GM12878 (cell line): ENCODE measurements around the gene IL17F. TPM values are rescaled to one million over a fixed set of nuclear protein-coding genes. Genes with fewer than 3 reads are reported as not detected.
A peak's percentile ranks its signal among the peaks of the same experiment; 100 is the strongest.

ENCODE experiments used
- ATAC-seq: fragments of 200-7000 bp; cut with Tn5 transposase; 3 replicates; pipeline ENCODE4 v1.9.1; 2020; ENCODE audit warnings: mild to moderate bottlenecking, moderate library complexity
- BruUV-seq: library from RNA; stranded (reverse); fragments of 400-500 nt; replicated peaks from 2 replicates; lab custom pipeline; 2021; lab: Mats Ljungman, UMichigan
- CTCF ChIA-PET: fragments of 300-600 bp; sonication (Branson Sonifier 250); formaldehyde crosslinking; extraction: SDS; loops from one replicate; lab custom pipeline; 2021; ENCODE audit warnings: inconsistent platforms; lab: Yijun Ruan, JAX
- POLR2A ChIA-PET: fragments of 350-600 bp; formaldehyde crosslinking; extraction: SDS; loops from one replicate; lab custom pipeline; 2021; ENCODE audit warnings: inconsistent platforms; lab: Charles Lee
- RAD21 ChIA-PET: fragments of 300-600 bp; sonication (Branson Sonifier 250); formaldehyde crosslinking; loops from one replicate; lab custom pipeline; 2023; ENCODE audit warnings: antibody characterized with exemption; ENCODE audit not compliant: unreplicated experiment; lab: Charles Lee
- SMC1A ChIA-PET: fragments of 300-600 bp; sonication (Branson Sonifier 250); formaldehyde crosslinking; loops from one replicate; lab custom pipeline; 2023; ENCODE audit not compliant: unreplicated experiment, uncharacterized antibody; lab: Charles Lee
- DNase-seq: peaks from one replicate; pipeline ENCODE4 v3.0.0-alpha.2; 2011; ENCODE audit warnings: low read depth, low spot score
- FAIRE-seq: peaks from 3 replicates; lab custom pipeline; 2011; peaks lifted over from hg19 to GRCh38; lab: Jason Lieb, UNC
- H2AFZ ChIP-seq: 2 replicates; pipeline ENCODE4 v1.6.0; 2011; ENCODE audit warnings: low read depth, low read length, control low read depth; ENCODE audit not compliant: control insufficient read depth
- H3K27ac ChIP-seq: 2 replicates; pipeline ENCODE4 v1.5.1; 2011; ENCODE audit warnings: control low read depth; ENCODE audit not compliant: control insufficient read depth, insufficient read depth
- H3K27me3 ChIP-seq, 2 experiments: replicated peaks in 1 of 2; 2 replicates each; pipeline versions ENCODE4 v1.6.0 to v1.6.1; 2011; ENCODE audit warnings: low read length in 1 of 2; ENCODE audit not compliant: control insufficient read depth in 2 of 2, insufficient read depth in 2 of 2
- H3K36me3 ChIP-seq, 2 experiments: 2 replicates each; pipeline ENCODE4 v1.5.1; 2011; ENCODE audit warnings: low read length in 1 of 2; ENCODE audit not compliant: control insufficient read depth in 2 of 2, insufficient read depth in 2 of 2
- H3K4me1 ChIP-seq: 2 replicates; pipeline ENCODE4 v1.6.1; 2011; ENCODE audit warnings: mild to moderate bottlenecking, low read length, moderate library complexity, mixed read lengths; ENCODE audit not compliant: control insufficient read depth, insufficient read depth
- H3K4me2 ChIP-seq: 2 replicates; pipeline ENCODE4 v1.6.0; 2011; ENCODE audit warnings: control low read depth; ENCODE audit not compliant: control insufficient read depth, insufficient read depth
- H3K4me3 ChIP-seq: fragments of 200-600 bp; sonication (generic); 2 replicates; pipeline ENCODE4 v1.5.1; 2016
- H3K79me2 ChIP-seq: 2 replicates; pipeline ENCODE4 v1.6.0; 2011; ENCODE audit warnings: low read length; ENCODE audit not compliant: control insufficient read depth, insufficient read depth
- H3K9ac ChIP-seq: 2 replicates; pipeline ENCODE4 v1.8.0; 2011; ENCODE audit warnings: low read length, control low read depth, mixed read lengths; ENCODE audit not compliant: control insufficient read depth, insufficient read depth
- H3K9me3 ChIP-seq: replicated peaks from 3 replicates; pipeline ENCODE4 v1.5.1; 2011; ENCODE audit warnings: mild to moderate bottlenecking, low read length; ENCODE audit not compliant: control insufficient read depth, insufficient read depth
- H4K20me1 ChIP-seq: 2 replicates; pipeline ENCODE4 v1.6.0; 2011; ENCODE audit not compliant: control insufficient read depth, insufficient read depth
- BACH1 ChIP-seq: fragments of 450-650 bp; IDR thresholded peaks from 2 replicates; pipeline ENCODE4 v1.6.1; 2017; ENCODE audit warnings: mild to moderate bottlenecking, borderline replicate concordance
- CUX1 ChIP-seq: IDR thresholded peaks from 2 replicates; pipeline ENCODE4 v1.6.1; 2012; ENCODE audit warnings: improper control_type of control experiment, low read depth, low read length; ENCODE audit not compliant: insufficient replicate concordance
- FOXM1 ChIP-seq: IDR thresholded peaks from 2 replicates; pipeline ENCODE4 v1.6.1; 2012; ENCODE audit warnings: low read depth, mild to moderate bottlenecking, inconsistent platforms, low read length, moderate library complexity
- MXI1 ChIP-seq: fragments of 150-350 bp; IDR thresholded peaks from 2 replicates; pipeline ENCODE4 v1.6.1; 2011; ENCODE audit warnings: low read depth, mild to moderate bottlenecking, inconsistent platforms, low read length, improper control_type of control experiment
- NKRF ChIP-seq: fragments of 450-650 bp; conservative IDR thresholded peaks from 2 replicates; pipeline ENCODE4 v1.6.1; 2017; ENCODE audit warnings: mild to moderate bottlenecking, moderate library complexity
- PAX8 ChIP-seq: fragments of 450-650 bp; IDR thresholded peaks from 2 replicates; pipeline ENCODE4 v1.6.1; 2017; ENCODE audit warnings: mild to moderate bottlenecking, moderate library complexity
- RFX5 ChIP-seq: IDR thresholded peaks from 2 replicates; pipeline ENCODE4 v1.6.1; 2011; ENCODE audit warnings: low read depth, low read length, improper control_type of control experiment
- SMAD1 ChIP-seq: fragments of 450-650 bp; IDR thresholded peaks from 2 replicates; pipeline ENCODE4 v1.6.1; 2018; ENCODE audit warnings: mild to moderate bottlenecking, low read depth; ENCODE audit not compliant: partially characterized antibody
- SP1 ChIP-seq: IDR thresholded peaks from one replicate; pipeline ENCODE4 v1.6.1; 2011; ENCODE audit warnings: low read depth, low read length
- SPI1 ChIP-seq: IDR thresholded peaks from 2 replicates; pipeline ENCODE4 v1.6.1; 2011; ENCODE audit warnings: low read depth, mild to moderate bottlenecking, low read length, moderate library complexity, borderline replicate concordance; ENCODE audit not compliant: insufficient read depth
- WGBS: methylation state at CpG from one replicate; pipeline ENCODE4 v1.1.6; 2016; ENCODE audit warnings: low lambda C conversion rate; ENCODE audit not compliant: insufficient replicate concordance, insufficient coverage; ENCODE audit errors: missing lambda C conversion rate; 5-methylcytosine and 5-hydroxymethylcytosine counted together
- in situ Hi-C: fragments of 300-500 bp; cut with MboI; formaldehyde crosslinking; loops from 9 replicates; pipeline ENCODE4 v1.14.3; 2018; ENCODE audit warnings: mixed read lengths
- intact Hi-C: fragments of 100-400 bp; cut with micrococcal nuclease; formaldehyde crosslinking; loops from one replicate; pipeline ENCODE4 v1.14.2; 2022; ENCODE audit not compliant: unreplicated experiment
- polyA plus RNA-seq, 11 experiments: library from polyadenylated mRNA; depleted of rRNA in 4 of 11; unstranded in 6 of 11; stranded (reverse) in 5 of 11; fragments of >200 nt; fragmentation: Nextera tagmentation in 4 of 11; fragmentation: Illumina TruSeq in 1 of 11; extraction: Ambion mirVana in 4 of 11; extraction: Trizol in 1 of 11; gene quantifications; 1 replicate in 1 of 11; 2 replicates in 10 of 11; pipeline versions ENCODE4 v1.2.1 to v1.2.3, GENCODE V29; 2011 to 2016; ENCODE audit warnings: inconsistent platforms in 2 of 11, missing spikeins in 2 of 11, low read depth in 1 of 11
- total RNA-seq, 4 experiments: library from RNA; depleted of rRNA in 3 of 4; stranded (reverse); fragments of >200 nt in 3 of 4; fragmentation: Illumina TruSeq in 1 of 4; extraction: Trizol in 1 of 4; gene quantifications; 2 replicates each; pipeline versions ENCODE4 v1.2.1 to v1.2.3, GENCODE V29; 2013 to 2021

IL17F gene
- total and polyA plus RNA-seq, 10 of the 15 experiments (the other 5 are each of a cell fraction or from before 2014, with no cell fraction given), result 0.20 TPM; not detected in 9

- no peak for TF ChIP-seq BACH1
- peak; percentile 25; the same call in 1 of the 2 replicates for TF ChIP-seq FOXM1
Measured at GRCh38 chr6:52286798-52287432, 42.6 kb upstream of the IL17F start (continued).

GRCh38 chr6:52285177-52286068, 41.1 kb upstream of the IL17F start:
- H3K4me1 ChIP-seq, result peaks cover 8% of the 10 kb centered on the region; the same call in 1 of the 2 replicates
- CTCF ChIA-PET, result interaction anchor here (0.7 to 14.5 kb wide), 43 partner anchors 10 to 710 kb away, joined by 3 to 441 read pairs (median 5); partner anchors contain the start of genes EFHC1, GSTA4 and PAQR8
- BruUV-seq, result TSS peak; percentile 95
- SMC1A ChIA-PET, result interaction anchor here (0.6 to 12.1 kb wide), 44 partner anchors 8 to 382 kb away, joined by 3 to 358 read pairs (median 4); partner anchors contain the start of genes EFHC1 and PAQR8
- in situ Hi-C loops, result loop anchor here (10.0 kb wide), 1 partner anchor 289 kb away; the partner anchor contains the start of gene TRAM2
- peak overlapping the region; percentile 74 for H3K4me2 ChIP-seq
- peak; percentile 18 for FAIRE-seq
- POLR2A ChIA-PET, result interaction anchor here (0.6 to 5.5 kb wide), 28 partner anchors 8 to 1309 kb away, joined by 3 to 79 read pairs (median 5); partner anchors contain the start of genes EFHC1 and PAQR8
- H3K36me3 ChIP-seq, result peaks cover 9 to 16% of the 10 kb centered on the region in 2 experiments
- peak overlapping the region; percentile 69 for H3K4me3 ChIP-seq
- DNase-seq, result no peak
- peaks cover 40% of the 10 kb centered on the region for H3K79me2 ChIP-seq
- ATAC-seq, result peak; percentile 4; the same call in 2 of the 3 replicates
- peak overlapping the region; percentile 81 for H3K27ac ChIP-seq
- intact Hi-C loops, result loop anchor here (2.0 to 10.0 kb wide), 4 partner anchors 21 to 709 kb away; partner anchors contain the start of gene GSTA4
- peak overlapping the region; percentile 61 for H3K9ac ChIP-seq
- no peaks in the 10 kb centered on the region for H3K27me3 ChIP-seq
- under 1% methylated on average over 12 of the region's 12 CpGs for WGBS
- no peaks in the 10 kb centered on the region for H3K9me3 ChIP-seq
- RAD21 ChIA-PET, result interaction anchor here (0.5 to 9.0 kb wide), 38 partner anchors 8 to 1044 kb away, joined by 3 to 224 read pairs (median 5); partner anchors contain the start of genes EFHC1 and PAQR8
- no peaks in the 10 kb centered on the region for H4K20me1 ChIP-seq
- peak overlapping the region; percentile 92 for H2AFZ ChIP-seq
- TF ChIP-seq SMAD1, result no peak
- TF ChIP-seq MXI1, result no peak
- no peak for TF ChIP-seq CUX1
- 0 out of 2 replicates have a peak, but pooled peaks have one; percentile 27 for TF ChIP-seq PAX8
- TF ChIP-seq RFX5, result no peak
- TF ChIP-seq BACH1, result no peak
- TF ChIP-seq SP1, result no peak
- TF ChIP-seq FOXM1, result no peak; the same call in 1 of the 2 replicates
- TF ChIP-seq NKRF, result 0 out of 2 replicates have a peak, but pooled peaks have one; percentile 22
- TF ChIP-seq SPI1, result no peak
